ENCODE results near the gene CD8B.
"Not testable (repeated sequence)": the region's sequence is repeated elsewhere in the genome, so short reads cannot be mapped to it uniquely, and the experiment has no call there.

DNA sequence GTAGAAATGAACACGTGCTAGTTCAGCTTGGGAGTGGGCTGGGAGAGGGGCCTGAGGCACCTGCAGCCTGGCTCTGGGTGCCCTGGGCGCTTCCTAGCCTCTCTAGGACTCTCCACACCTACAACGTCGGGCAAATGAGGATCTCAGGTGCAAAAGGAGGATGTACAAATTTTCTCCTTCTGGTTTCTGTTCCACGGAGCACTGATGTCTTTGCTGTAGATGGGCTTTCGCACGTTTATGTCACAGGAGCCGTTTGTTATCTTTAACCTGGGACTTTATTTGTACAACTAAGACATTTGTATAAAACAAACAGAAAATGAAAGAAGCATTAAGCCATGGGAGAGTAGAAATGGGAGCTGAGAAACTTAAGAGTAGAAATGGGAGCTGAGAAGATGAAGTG is 20.4 kb downstream of the CD8B start:
- TF ChIP-seq, protein P1, sequence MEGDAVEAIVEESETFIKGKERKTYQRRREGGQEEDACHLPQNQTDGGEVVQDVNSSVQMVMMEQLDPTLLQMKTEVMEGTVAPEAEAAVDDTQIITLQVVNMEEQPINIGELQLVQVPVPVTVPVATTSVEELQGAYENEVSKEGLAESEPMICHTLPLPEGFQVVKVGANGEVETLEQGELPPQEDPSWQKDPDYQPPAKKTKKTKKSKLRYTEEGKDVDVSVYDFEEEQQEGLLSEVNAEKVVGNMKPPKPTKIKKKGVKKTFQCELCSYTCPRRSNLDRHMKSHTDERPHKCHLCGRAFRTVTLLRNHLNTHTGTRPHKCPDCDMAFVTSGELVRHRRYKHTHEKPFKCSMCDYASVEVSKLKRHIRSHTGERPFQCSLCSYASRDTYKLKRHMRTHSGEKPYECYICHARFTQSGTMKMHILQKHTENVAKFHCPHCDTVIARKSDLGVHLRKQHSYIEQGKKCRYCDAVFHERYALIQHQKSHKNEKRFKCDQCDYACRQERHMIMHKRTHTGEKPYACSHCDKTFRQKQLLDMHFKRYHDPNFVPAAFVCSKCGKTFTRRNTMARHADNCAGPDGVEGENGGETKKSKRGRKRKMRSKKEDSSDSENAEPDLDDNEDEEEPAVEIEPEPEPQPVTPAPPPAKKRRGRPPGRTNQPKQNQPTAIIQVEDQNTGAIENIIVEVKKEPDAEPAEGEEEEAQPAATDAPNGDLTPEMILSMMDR (IDR thresholded peaks at IDR 0.05) = not testable (repeated sequence)
- not testable (repeated sequence) for TF ChIP-seq POLR2A, EP300 (IDR thresholded peaks at IDR 0.05)

Data from tibial nerve (tissue), 4 donors.